ACC112 (cell line): ENCODE results near the gene DNHD1.

Experiments used
- H2AFZ ChIP-seq: fragments of 200-600 bp; sonication (generic); one replicate; pipeline ENCODE4 v1.6.0; 2017; ENCODE audit warnings: antibody characterized with exemption, low read length; ENCODE audit not compliant: unreplicated experiment
- H3K27ac ChIP-seq: fragments of 200-600 bp; sonication (generic); 2 replicates; pipeline ENCODE4 v1.5.1; 2014; ENCODE audit warnings: low read depth, mild to moderate bottlenecking, antibody characterized with exemption, low read length, moderate library complexity
- H3K27me3 ChIP-seq: fragments of 200-600 bp; sonication (generic); 2 replicates; pipeline ENCODE4 v1.6.1; 2014; ENCODE audit warnings: mild to moderate bottlenecking, antibody characterized with exemption, low read length, moderate library complexity, mixed read lengths; ENCODE audit not compliant: insufficient read depth
- H3K36me3 ChIP-seq: fragments of 200-600 bp; sonication (generic); 2 replicates; pipeline ENCODE4 v1.6.1; 2016; ENCODE audit warnings: mild to moderate bottlenecking, antibody characterized with exemption, low read length, moderate library complexity, mixed read lengths; ENCODE audit not compliant: insufficient read depth
- H3K4me1 ChIP-seq: fragments of 200-600 bp; sonication (generic); one replicate; pipeline ENCODE4 v1.6.1; 2016; ENCODE audit warnings: low read length, mixed read lengths; ENCODE audit not compliant: insufficient read depth, unreplicated experiment, control insufficient read depth
- H3K4me3 ChIP-seq: fragments of 200-600 bp; sonication (generic); 2 replicates; pipeline ENCODE4 v1.5.1; 2014; ENCODE audit warnings: mild to moderate bottlenecking, low read depth, low read length
- H3K79me2 ChIP-seq: fragments of 200-600 bp; sonication (generic); one replicate; pipeline ENCODE4 v1.6.0; 2016; ENCODE audit warnings: low read length; ENCODE audit not compliant: control insufficient read depth, unreplicated experiment, insufficient read depth

DNHD1 gene

GRCh38 chr11:6497069-6497839 lies at the start of gene DNHD1:
Gene DNHD1 (plus strand): TSS chr11:6497280. CDS start chr11:6498216, 936 bp downstream.
- Histone ChIP-seq H3K36me3 (0 out of 2 replicates have a peak, but pooled peaks cover 3% of the 10 kb centered on the region), H2AFZ (no peak within 1 kb of the TSS), H3K4me1 (peaks cover 6% of the 10 kb centered on the region), H3K27me3 (no peaks in the 10 kb centered on the region), H3K79me2 (no peaks in the 10 kb centered on the region), H3K27ac (no peak within 1 kb of the TSS), H3K4me3 (no peak within 1 kb of the TSS)

GRCh38 chr11:6448574-6448973 lies 48.5 kb upstream of the DNHD1 start:
- H3K27ac ChIP-seq = no peak overlapping the region

GRCh38 chr11:6452219-6452618 lies 44.9 kb upstream of the DNHD1 start:
- peaks cover 30% of the 10 kb centered on the region; the same call in 1 of the 2 replicates for H3K36me3 ChIP-seq
- H3K27ac ChIP-seq = no peak overlapping the region
- no peak overlapping the region for H3K4me3 ChIP-seq
- H3K79me2 ChIP-seq = no peaks in the 10 kb centered on the region
- H3K27me3 ChIP-seq = no peaks in the 10 kb centered on the region
- peaks cover 9% of the 10 kb centered on the region for H3K4me1 ChIP-seq
- no peak overlapping the region for H2AFZ ChIP-seq

More at GRCh38 chr11:6448574-6448973, 48.5 kb upstream of the DNHD1 start:
- no peak overlapping the region for H2AFZ ChIP-seq
- peaks cover 9% of the 10 kb centered on the region for H3K4me1 ChIP-seq
- H3K36me3 ChIP-seq = peaks cover 19% of the 10 kb centered on the region; the same call in 1 of the 2 replicates
- H3K4me3 ChIP-seq = no peak overlapping the region
- H3K79me2 ChIP-seq = no peaks in the 10 kb centered on the region
- H3K27me3 ChIP-seq = no peaks in the 10 kb centered on the region

GRCh38 chr11:6453152-6453551 lies 43.9 kb upstream of the DNHD1 start:
- H3K27me3 ChIP-seq = no peaks in the 10 kb centered on the region
- H3K4me3 ChIP-seq = no peak overlapping the region
- no peaks in the 10 kb centered on the region for H3K79me2 ChIP-seq
- H3K27ac ChIP-seq = no peak overlapping the region
- peaks cover 30% of the 10 kb centered on the region; the same call in 1 of the 2 replicates for H3K36me3 ChIP-seq
- peaks cover 9% of the 10 kb centered on the region for H3K4me1 ChIP-seq
- H2AFZ ChIP-seq = no peak overlapping the region

GRCh38 chr11:6455070-6455469 lies 42.0 kb upstream of the DNHD1 start:
- Histone ChIP-seq H3K79me2 (no peaks in the 10 kb centered on the region), H3K4me1 (peaks cover 9% of the 10 kb centered on the region), H3K36me3 (peaks cover 30% of the 10 kb centered on the region; the same call in 1 of the 2 replicates), H3K27me3 (no peaks in the 10 kb centered on the region), H3K27ac (no peak overlapping the region), H3K4me3 (no peak overlapping the region), H2AFZ (no peak overlapping the region)

- Histone ChIP-seq H2AFZ (no peak overlapping the region), H3K36me3 (peaks cover 20% of the 10 kb centered on the region; the same call in 1 of the 2 replicates), H3K27me3 (no peaks in the 10 kb centered on the region), H3K79me2 (no peaks in the 10 kb centered on the region), H3K4me3 (no peak overlapping the region), H3K4me1 (peaks cover 9% of the 10 kb centered on the region), H3K27ac (no peak overlapping the region)
These were observed 40.6 kb upstream of the DNHD1 start for GRCh38 chr11:6456361-6457073.

GRCh38 chr11:6457581-6458320 lies 39.3 kb upstream of the DNHD1 start:
- H3K27ac ChIP-seq = no peak overlapping the region
- no peak overlapping the region for H3K4me3 ChIP-seq
- no peaks in the 10 kb centered on the region for H3K27me3 ChIP-seq
- peaks cover 17% of the 10 kb centered on the region; the same call in 1 of the 2 replicates for H3K36me3 ChIP-seq
- H3K4me1 ChIP-seq = peaks cover under 1% of the 10 kb centered on the region
- H2AFZ ChIP-seq = no peak overlapping the region
- no peaks in the 10 kb centered on the region for H3K79me2 ChIP-seq

GRCh38 chr11:6458352-6459098 lies 38.6 kb upstream of the DNHD1 start:
- H3K4me3 ChIP-seq = no peak overlapping the region
- no peaks in the 10 kb centered on the region for H3K27me3 ChIP-seq
- no peak overlapping the region for H3K27ac ChIP-seq
- H3K79me2 ChIP-seq = no peaks in the 10 kb centered on the region
- H3K36me3 ChIP-seq = peaks cover 12% of the 10 kb centered on the region; the same call in 1 of the 2 replicates
- H3K4me1 ChIP-seq = no peaks in the 10 kb centered on the region
- no peak overlapping the region for H2AFZ ChIP-seq

GRCh38 chr11:6459099-6459450 lies 38.0 kb upstream of the DNHD1 start:
- Histone ChIP-seq H3K27ac (no peak overlapping the region), H3K79me2 (no peaks in the 10 kb centered on the region), H3K4me3 (no peak overlapping the region), H2AFZ (no peak overlapping the region), H3K36me3 (peaks cover 9% of the 10 kb centered on the region; the same call in 1 of the 2 replicates), H3K27me3 (no peaks in the 10 kb centered on the region), H3K4me1 (no peaks in the 10 kb centered on the region)
